ENCODE measurements around the gene KRT74.

DNA sequence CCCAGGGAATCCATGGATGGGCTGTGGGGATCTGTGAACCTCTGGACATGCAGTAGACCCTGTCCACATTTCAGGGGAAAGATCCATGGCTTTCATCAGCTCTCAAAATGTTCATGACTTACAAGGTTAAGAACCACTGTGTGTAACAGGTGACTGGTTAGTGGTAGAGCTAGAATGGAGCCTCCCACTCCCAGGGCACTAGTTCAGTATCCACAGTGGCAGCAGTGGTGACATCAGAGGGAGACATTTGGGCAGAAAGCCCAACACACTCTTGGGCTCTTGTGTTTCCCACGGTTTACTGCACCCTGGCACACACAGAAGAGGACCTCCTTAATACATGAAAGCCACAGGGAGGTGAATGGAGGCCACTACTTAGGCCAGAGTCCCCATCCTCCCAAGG lies 9.1 kb downstream of the KRT74 start:
- TF ChIP-seq, protein P1, sequence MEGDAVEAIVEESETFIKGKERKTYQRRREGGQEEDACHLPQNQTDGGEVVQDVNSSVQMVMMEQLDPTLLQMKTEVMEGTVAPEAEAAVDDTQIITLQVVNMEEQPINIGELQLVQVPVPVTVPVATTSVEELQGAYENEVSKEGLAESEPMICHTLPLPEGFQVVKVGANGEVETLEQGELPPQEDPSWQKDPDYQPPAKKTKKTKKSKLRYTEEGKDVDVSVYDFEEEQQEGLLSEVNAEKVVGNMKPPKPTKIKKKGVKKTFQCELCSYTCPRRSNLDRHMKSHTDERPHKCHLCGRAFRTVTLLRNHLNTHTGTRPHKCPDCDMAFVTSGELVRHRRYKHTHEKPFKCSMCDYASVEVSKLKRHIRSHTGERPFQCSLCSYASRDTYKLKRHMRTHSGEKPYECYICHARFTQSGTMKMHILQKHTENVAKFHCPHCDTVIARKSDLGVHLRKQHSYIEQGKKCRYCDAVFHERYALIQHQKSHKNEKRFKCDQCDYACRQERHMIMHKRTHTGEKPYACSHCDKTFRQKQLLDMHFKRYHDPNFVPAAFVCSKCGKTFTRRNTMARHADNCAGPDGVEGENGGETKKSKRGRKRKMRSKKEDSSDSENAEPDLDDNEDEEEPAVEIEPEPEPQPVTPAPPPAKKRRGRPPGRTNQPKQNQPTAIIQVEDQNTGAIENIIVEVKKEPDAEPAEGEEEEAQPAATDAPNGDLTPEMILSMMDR (IDR thresholded peaks at IDR 0.05) = no peak
- TF ChIP-seq POLR2A (IDR thresholded peaks at IDR 0.05) = no peak

Data from Peyer's patch (tissue), 4 donors.